Ovary (tissue), 9 donors: ENCODE results near the gene RAPGEF2. TPM values are rescaled to one million over a fixed set of nuclear protein-coding genes. Genes with fewer than 3 reads are reported as not detected.

Source experiments
- DNase-seq, 5 donors: peaks; one replicate each; pipeline ENCODE4 v3.0.0-alpha.2; 2019 to 2020
- H3K27ac ChIP-seq, 2 donors: fragments of 200-600 bp; one replicate each; pipeline versions ENCODE4 v1.5.1 to v1.8.0; 2019 to 2022
- H3K27me3 ChIP-seq: fragments of 200-600 bp; one replicate; pipeline ENCODE4 v1.8.0; 2022
- H3K36me3 ChIP-seq: fragments of 200-600 bp; sonication (generic); one replicate; pipeline ENCODE4 v1.5.1; 2019
- H3K4me1 ChIP-seq: one replicate; pipeline ENCODE4 v1.8.1; 2013; ENCODE audit warnings: mild to moderate bottlenecking, moderate library complexity; ENCODE audit not compliant: insufficient read depth
- H3K4me3 ChIP-seq: fragments of 200-600 bp; sonication (generic); one replicate; pipeline ENCODE4 v1.5.1; 2017
- H3K9me3 ChIP-seq, 2 donors: fragments of 200-600 bp in 1 of 2; sonication (generic) in 1 of 2; one replicate each; pipeline versions ENCODE4 v1.5.1 to v1.8.1; 2013 to 2019; ENCODE audit warnings: mild to moderate bottlenecking in 1 of 2, moderate library complexity in 1 of 2
- EP300 ChIP-seq: sonication (generic); formaldehyde crosslinking; IDR thresholded peaks from one replicate; pipeline ENCODE4 v1.6.1; 2017; ENCODE audit warnings: antibody characterized with exemption
- POLR2A ChIP-seq: fragments of 450-650 bp; IDR thresholded peaks from one replicate; pipeline ENCODE4 v1.6.1; 2017; ENCODE audit warnings: antibody characterized with exemption, mild to moderate bottlenecking, moderate library complexity
- WGBS, 3 donors: extraction: QIAGEN DNeasy Blood & Tissue Kit in 1 of 3; methylation state at CpG; one replicate each; pipeline versions ENCODE4 v1.1.5 to v1.1.7; 2013 to 2017; 5-methylcytosine and 5-hydroxymethylcytosine counted together
- intact Hi-C, 4 donors: fragments of 100-400 bp; cut with DNase I; formaldehyde crosslinking; loops; one replicate each; pipeline versions ENCODE4 v1.11.0 to v1.15.1; 2022 to 2023
- polyA plus RNA-seq, 2 donors: library from polyadenylated mRNA; stranded (reverse); fragments of 200-250 nt in 1 of 2; fragments of 350-450 nt in 1 of 2; fragmentation: Illumina TruSeq in 1 of 2; extraction: RNeasy Lipid Tissue Mini Kit (QIAGEN cat#74804) in 1 of 2; gene quantifications; one replicate each; pipeline ENCODE4 v1.2.3, GENCODE V29; 2013 to 2014
- total RNA-seq, 7 donors: library from RNA; depleted of rRNA in 2 of 7; stranded (reverse); fragments of >200 nt in 2 of 7; fragmentation: NEBNext Ultra II Directional in 3 of 7; extraction: Animal tissue kit (Norgen Biotek cat#: 25700) in 3 of 7; gene quantifications; one replicate each; pipeline versions ENCODE4 v1.1.0 to v1.2.4, GENCODE V29; 2016 to 2023
- TF ChIP-seq, protein P1 (sequence below), 3 donors: fragments of 450-650 bp in 2 of 3; fragments of 200-600 bp in 1 of 3; IDR thresholded peaks; one replicate each; pipeline versions ENCODE4 v1.5.1 to v1.8.0; 2016 to 2022; ENCODE audit warnings: antibody characterized with exemption in 3 of 3, mild to moderate bottlenecking in 1 of 3
- donor health status: DM: no; HTN: no; CAD: no; lungs with moderate emphysema.
- donor health status: DM: no; HTN: no; CAD: no.
- donor health status: Bipolar disorder and iron deficiency.
- donor health status: DM: yes; HTN: yes; CAD: no.
- donor health status: DM: no; HTN: no; CAD: no.
- donor health status: DM: yes; HTN: yes; CAD: no.

Gene RAPGEF2
- total and polyA plus RNA-seq, 9 donors, result 11.5 to 46.5 (median 25.4) TPM

DNA sequence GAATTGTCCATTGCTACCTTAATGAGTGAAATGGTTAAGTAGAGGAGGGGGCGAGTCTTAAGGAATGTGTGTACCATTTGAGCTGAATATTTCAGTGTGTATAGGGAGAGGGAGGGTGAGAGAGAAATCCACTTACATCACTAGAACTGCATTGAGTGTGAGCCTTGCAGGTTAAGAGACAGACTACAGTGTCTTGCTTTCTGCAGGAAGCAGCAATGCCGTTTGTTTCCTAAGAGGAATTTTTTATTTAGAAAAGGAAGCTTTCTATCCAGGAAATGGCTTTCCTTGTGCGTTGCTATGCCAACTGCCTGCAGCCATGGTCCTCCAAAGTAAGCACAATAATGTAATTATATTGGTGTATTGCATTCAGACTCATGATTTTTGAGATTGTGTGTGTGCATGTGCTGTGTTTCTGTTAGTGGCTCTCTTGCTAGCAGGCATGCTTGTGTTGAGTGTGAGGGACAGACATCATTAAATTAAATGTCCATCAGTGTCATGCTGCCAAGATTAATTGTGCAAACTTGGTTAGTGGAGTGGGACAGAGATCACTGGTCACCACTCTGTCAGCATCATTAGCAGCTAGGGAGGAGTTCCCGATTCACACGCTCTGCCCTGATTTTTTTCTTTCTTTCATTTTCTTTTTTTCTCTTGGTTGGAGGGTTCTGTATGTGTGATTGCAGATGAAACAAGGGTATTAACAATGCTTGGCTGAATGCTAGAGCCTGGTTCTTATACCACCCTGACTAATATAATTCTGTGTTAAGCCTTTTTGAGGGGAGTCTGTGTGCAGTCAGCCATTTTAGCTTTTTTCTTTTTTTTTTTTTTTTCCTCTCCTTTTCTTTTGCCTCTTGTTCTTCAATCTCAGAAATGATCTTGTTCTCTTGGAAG lies 164.3 kb downstream of the RAPGEF2 start:
- Histone ChIP-seq H3K36me3 (no peaks in the 10 kb centered on the region), H3K4me1 (peaks cover 2% of the 10 kb centered on the region), H3K4me3 (no peak overlapping the region), H3K27ac (no peak overlapping the region), H3K9me3 (no peaks in the 10 kb centered on the region), H3K27me3 (no peaks in the 10 kb centered on the region)
- no peak for DNase-seq
- WGBS, 3 donors, result 44 to 50% (median 45%) methylated on average over 5 of the region's 5 CpGs
- no peak for TF ChIP-seq POLR2A
- TF ChIP-seq, protein P1, sequence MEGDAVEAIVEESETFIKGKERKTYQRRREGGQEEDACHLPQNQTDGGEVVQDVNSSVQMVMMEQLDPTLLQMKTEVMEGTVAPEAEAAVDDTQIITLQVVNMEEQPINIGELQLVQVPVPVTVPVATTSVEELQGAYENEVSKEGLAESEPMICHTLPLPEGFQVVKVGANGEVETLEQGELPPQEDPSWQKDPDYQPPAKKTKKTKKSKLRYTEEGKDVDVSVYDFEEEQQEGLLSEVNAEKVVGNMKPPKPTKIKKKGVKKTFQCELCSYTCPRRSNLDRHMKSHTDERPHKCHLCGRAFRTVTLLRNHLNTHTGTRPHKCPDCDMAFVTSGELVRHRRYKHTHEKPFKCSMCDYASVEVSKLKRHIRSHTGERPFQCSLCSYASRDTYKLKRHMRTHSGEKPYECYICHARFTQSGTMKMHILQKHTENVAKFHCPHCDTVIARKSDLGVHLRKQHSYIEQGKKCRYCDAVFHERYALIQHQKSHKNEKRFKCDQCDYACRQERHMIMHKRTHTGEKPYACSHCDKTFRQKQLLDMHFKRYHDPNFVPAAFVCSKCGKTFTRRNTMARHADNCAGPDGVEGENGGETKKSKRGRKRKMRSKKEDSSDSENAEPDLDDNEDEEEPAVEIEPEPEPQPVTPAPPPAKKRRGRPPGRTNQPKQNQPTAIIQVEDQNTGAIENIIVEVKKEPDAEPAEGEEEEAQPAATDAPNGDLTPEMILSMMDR (IDR thresholded peaks at IDR 0.05), result no peak
- TF ChIP-seq EP300, result no peak
- intact Hi-C loops, result no loop called here

GRCh38 chr4:159267869-159268285 lies 165.0 kb downstream of the RAPGEF2 start:
- Histone ChIP-seq H3K27me3 (no peaks in the 10 kb centered on the region), H3K27ac (no peak overlapping the region), H3K4me1 (peaks cover 2% of the 10 kb centered on the region), H3K36me3 (no peaks in the 10 kb centered on the region), H3K4me3 (no peak overlapping the region), H3K9me3 (no peaks in the 10 kb centered on the region)
- intact Hi-C loops, result no loop called here
- no peak for TF ChIP-seq EP300
- no peak for TF ChIP-seq POLR2A
- TF ChIP-seq, protein P1 (IDR thresholded peaks at IDR 0.05), result no peak
- no peak for DNase-seq
- 79 to 89% (median 86%) methylated on average over 5 of the region's 5 CpGs for WGBS, 3 donors

GRCh38 chr4:159268607-159269006 lies 165.7 kb downstream of the RAPGEF2 start:
- no peak for TF ChIP-seq EP300
- no peak for TF ChIP-seq POLR2A
- TF ChIP-seq, protein P1 (IDR thresholded peaks at IDR 0.05), result no peak
- H3K4me3 ChIP-seq, result no peak overlapping the region
- DNase-seq, result no peak
- intact Hi-C loops, result no loop called here
- 87 to 89% (median 89%) methylated on average over 4 of the region's 4 CpGs for WGBS, 3 donors
- no peaks in the 10 kb centered on the region for H3K27me3 ChIP-seq
- peaks cover 2% of the 10 kb centered on the region for H3K4me1 ChIP-seq
- H3K27ac ChIP-seq, result no peak overlapping the region
- no peaks in the 10 kb centered on the region for H3K36me3 ChIP-seq
- H3K9me3 ChIP-seq, result no peaks in the 10 kb centered on the region

DNA sequence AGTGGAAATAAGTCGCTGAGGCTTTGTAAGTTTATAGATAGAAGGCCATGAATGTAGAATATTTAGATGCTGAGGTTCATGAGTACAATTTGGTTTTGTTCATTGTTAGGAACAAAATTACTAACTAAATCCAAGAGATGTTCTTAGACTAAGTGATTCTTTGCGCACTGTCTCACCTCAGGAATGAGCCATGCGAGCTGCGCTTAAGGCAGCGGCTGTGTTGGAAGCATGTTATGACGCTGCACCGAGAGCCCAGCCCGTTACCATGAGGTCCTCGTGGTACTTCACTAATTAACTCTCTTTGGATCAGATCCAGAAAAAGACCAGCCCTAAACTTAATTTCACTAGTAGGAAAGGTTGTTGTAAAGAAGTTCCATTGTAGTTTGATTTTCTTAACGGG lies 166.2 kb downstream of the RAPGEF2 start:
- TF ChIP-seq POLR2A (no peak), EP300 (no peak)
- TF ChIP-seq, protein P1 (IDR thresholded peaks at IDR 0.05), result no peak
- intact Hi-C loops, result no loop called here
- Histone ChIP-seq H3K27ac (no peak overlapping the region), H3K27me3 (no peaks in the 10 kb centered on the region), H3K36me3 (no peaks in the 10 kb centered on the region), H3K9me3 (no peaks in the 10 kb centered on the region), H3K4me1 (peaks cover 5% of the 10 kb centered on the region), H3K4me3 (no peak overlapping the region)
- 95% methylated on average over 10 of the region's 10 CpGs for WGBS, 3 donors
- no peak for DNase-seq
